Ovary (tissue), 3 donors: ENCODE data around the gene PEA15.

Source experiments
- CTCF ChIP-seq, 3 donors: fragments of 450-650 bp in 2 of 3; fragments of 200-600 bp in 1 of 3; IDR thresholded peaks; one replicate each; pipeline versions ENCODE4 v1.5.1 to v1.8.0; 2016 to 2022; ENCODE audit warnings: antibody characterized with exemption in 3 of 3, mild to moderate bottlenecking in 1 of 3
- EP300 ChIP-seq: sonication (generic); formaldehyde crosslinking; IDR thresholded peaks from one replicate; pipeline ENCODE4 v1.6.1; 2017; ENCODE audit warnings: antibody characterized with exemption
- POLR2A ChIP-seq: fragments of 450-650 bp; IDR thresholded peaks from one replicate; pipeline ENCODE4 v1.6.1; 2017; ENCODE audit warnings: antibody characterized with exemption, mild to moderate bottlenecking, moderate library complexity
- donor health status: DM: no; HTN: no; CAD: no.

GRCh38 chr1:160171354-160171753, 33.8 kb upstream of the PEA15 start:
- no peak for TF ChIP-seq CTCF (IDR thresholded peaks at IDR 0.05)
- TF ChIP-seq POLR2A: no peak
- TF ChIP-seq EP300: no peak
